Naive thymus-derived CD8-positive, alpha-beta T cell (primary cell): ENCODE results near the gene THAP6. TPM values are rescaled to one million over a fixed set of nuclear protein-coding genes. Genes with fewer than 3 reads are reported as not detected.
"Not testable (repeated sequence)": the region's sequence is repeated elsewhere in the genome, so short reads cannot be mapped to it uniquely, and the experiment has no call there.

Source experiments
- ATAC-seq, 2 donors: fragments of 150-1000 bp; cut with Tn5 transposase in 1 of 2; sonication (Bioruptor Pico), chemical (Tn5 transposase) in 1 of 2; 1 replicate in 1 of 2; 2 replicates in 1 of 2; pipeline ENCODE4 v1.10.0; 2021; ENCODE audit warnings: mild to moderate bottlenecking in 2 of 2, moderate library complexity in 2 of 2
- POLR2A ChIA-PET: fragments of 350-600 bp; sonication (Branson Sonifier 250); formaldehyde crosslinking; loops from one replicate; lab custom pipeline; 2021; ENCODE audit warnings: antibody characterized with exemption; lab: Charles Lee
- DNase-seq, 10 donors: peaks; one replicate each; pipeline versions ENCODE4 v3.0.0 to v3.0.0-alpha.2; 2020 to 2022
- H3K27ac Mint-ChIP-seq, 10 donors: one replicate each; pipeline ENCODE4 v1.8.0; 2020 to 2022; ENCODE audit warnings: mild to moderate bottlenecking in 10 of 10, mixed read lengths in 10 of 10, moderate library complexity in 4 of 10, inconsistent platforms in 1 of 10
- H3K27me3 Mint-ChIP-seq, 5 donors: one replicate each; pipeline ENCODE4 v1.8.0; 2021 to 2022; ENCODE audit warnings: mixed read lengths in 5 of 5
- H3K36me3 Mint-ChIP-seq, 3 donors: one replicate each; pipeline ENCODE4 v1.8.0; 2020 to 2022; ENCODE audit warnings: mixed read lengths in 3 of 3, mild to moderate bottlenecking in 2 of 3, inconsistent platforms in 1 of 3
- H3K4me1 Mint-ChIP-seq, 4 donors: one replicate each; pipeline ENCODE4 v1.8.0; 2021 to 2022; ENCODE audit warnings: mixed read lengths in 4 of 4
- H3K4me3 Mint-ChIP-seq, 10 donors: one replicate each; pipeline ENCODE4 v1.8.0; 2020 to 2022; ENCODE audit warnings: mild to moderate bottlenecking in 10 of 10, mixed read lengths in 10 of 10, moderate library complexity in 6 of 10, inconsistent platforms in 1 of 10
- H3K9me3 Mint-ChIP-seq, 9 donors: one replicate each; pipeline ENCODE4 v1.8.0; 2020 to 2022; ENCODE audit warnings: mixed read lengths in 9 of 9, mild to moderate bottlenecking in 3 of 9, inconsistent platforms in 1 of 9, moderate library complexity in 1 of 9
- polyA plus RNA-seq, 3 donors: library from polyadenylated mRNA; unstranded; fragments of 300-500 nt; fragmentation: Illumina TruSeq; gene quantifications; one replicate each; pipeline ENCODE4 v1.2.3, GENCODE V29; 2021
- total RNA-seq, 8 experiments: library from RNA in 2 of 8; stranded (reverse) in 2 of 8; gene quantifications; one replicate each; pipeline ENCODE4 v1.2.3 and lab custom pipeline; 2021 to 2026

THAP6 gene
- total and polyA plus RNA-seq, 5 experiments from 2014 or later: 8.2 to 36.4 (median 12.4) TPM

DNA sequence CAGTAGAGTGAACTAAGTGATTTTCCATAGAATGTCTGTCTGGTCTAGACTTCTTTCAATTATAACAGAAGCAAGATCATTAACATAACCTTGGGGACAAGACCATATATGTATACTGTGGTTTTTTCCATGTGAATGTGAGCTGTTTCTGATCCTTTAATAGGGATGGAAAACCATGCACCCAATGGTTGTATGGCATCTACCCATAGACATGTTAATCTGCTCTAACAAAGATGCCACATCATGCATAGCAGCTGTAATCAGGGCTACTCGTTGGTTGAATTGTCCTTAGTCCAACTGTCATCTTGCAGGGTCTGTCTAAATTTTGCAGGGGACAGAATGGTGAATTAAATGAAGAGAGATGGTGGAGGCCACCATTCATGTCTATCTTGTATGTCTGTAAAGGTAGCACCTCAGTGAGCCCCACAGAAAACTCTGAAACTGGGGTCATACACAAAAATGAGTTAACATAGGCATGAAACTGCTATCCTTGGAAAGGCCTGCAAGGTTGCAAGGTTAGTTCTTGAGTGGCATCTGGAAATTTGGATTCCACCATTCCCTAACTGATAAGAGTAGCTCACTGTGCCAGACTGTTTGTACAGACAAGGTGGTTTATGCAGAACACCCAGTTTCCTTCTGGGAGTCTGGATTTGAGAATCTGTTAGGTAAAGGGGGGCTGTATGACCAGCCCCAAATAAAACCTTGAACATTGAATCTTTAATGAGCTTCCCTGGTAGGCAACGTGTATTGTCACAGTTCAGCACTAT, 16.5 kb downstream of the THAP6 start:
- peaks cover 42 to 76% (median 74%) of the 10 kb centered on the region in 3 donors for H3K36me3 Mint-ChIP-seq
- DNase-seq (no peak), ATAC-seq (no peak)
- no peaks in the 10 kb centered on the region for H3K27me3 Mint-ChIP-seq
- POLR2A ChIA-PET: no interaction called here
- peaks cover 0 to 5% (median 3%) of the 10 kb centered on the region in 4 donors for H3K4me1 Mint-ChIP-seq
- no peak overlapping the region for H3K4me3 Mint-ChIP-seq
- peaks cover 5 to 28% (median 15%) of the 10 kb centered on the region in 9 donors for H3K9me3 Mint-ChIP-seq
- no peak overlapping the region for H3K27ac Mint-ChIP-seq

DNA sequence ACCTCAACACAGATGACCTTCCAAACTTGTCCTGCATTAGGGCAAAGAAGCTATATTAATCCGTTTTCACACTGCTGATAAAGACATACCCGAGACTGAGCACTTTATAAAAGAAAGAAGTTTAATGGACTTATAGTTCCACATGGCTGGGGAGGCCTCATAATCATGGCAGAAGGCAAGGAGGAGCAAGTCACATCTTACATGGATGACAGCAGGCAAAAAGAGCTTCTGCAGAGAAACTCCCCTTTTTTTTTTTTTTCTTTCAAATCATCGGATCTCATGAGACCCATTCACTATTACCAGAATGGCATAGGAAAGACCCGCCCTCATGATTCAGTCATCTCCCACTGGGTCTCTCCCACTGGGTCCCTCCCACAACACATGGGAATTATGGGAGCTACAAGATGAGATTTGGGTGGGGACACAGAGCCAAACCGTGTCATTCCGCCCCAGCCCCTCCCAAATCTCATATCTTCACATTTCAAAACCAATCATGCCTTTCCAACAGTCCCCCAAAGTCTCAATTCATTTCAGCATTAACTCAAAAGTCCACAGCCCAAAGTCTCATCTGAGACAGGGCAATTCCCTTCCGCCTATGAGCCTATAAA, 17.4 kb downstream of the THAP6 start:
- Mint-ChIP-seq H3K36me3 (peaks cover 37 to 68% (median 67%) of the 10 kb centered on the region in 3 donors), H3K9me3 (peaks cover 5 to 28% (median 15%) of the 10 kb centered on the region in 9 donors)
- POLR2A ChIA-PET, H3K27me3 Mint-ChIP-seq, H3K4me3 Mint-ChIP-seq, DNase-seq, H3K4me1 Mint-ChIP-seq, H3K27ac Mint-ChIP-seq, ATAC-seq: not testable (repeated sequence)

DNA sequence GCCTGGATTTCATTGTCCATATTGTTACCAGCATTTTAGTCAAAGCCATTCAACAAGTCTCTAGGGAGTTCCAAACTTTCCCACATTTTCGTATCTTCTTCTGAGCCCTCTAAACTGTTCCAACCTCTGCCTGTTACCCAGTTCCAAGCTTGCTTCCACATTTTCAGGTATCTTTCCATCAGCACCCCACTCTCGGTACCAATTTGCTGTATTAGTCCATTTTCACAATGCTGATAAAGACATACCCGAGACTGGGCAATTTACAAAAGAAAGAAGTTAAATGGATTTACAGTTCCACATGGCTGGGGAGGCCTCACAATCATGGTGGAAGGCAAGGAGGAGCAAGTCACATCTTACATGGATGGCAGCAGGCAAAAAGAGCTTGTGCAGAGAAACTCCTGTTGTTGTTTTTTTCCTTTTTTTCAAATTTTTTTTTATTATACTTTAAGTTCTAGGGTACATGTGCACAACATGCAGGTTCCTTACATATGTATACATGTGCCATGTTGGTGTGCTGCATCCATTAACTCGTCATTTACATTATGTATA, 19.1 kb downstream of the THAP6 start:
- ATAC-seq, H3K27me3 Mint-ChIP-seq, H3K4me1 Mint-ChIP-seq, H3K27ac Mint-ChIP-seq, DNase-seq, H3K4me3 Mint-ChIP-seq, POLR2A ChIA-PET: not testable (repeated sequence)
- Mint-ChIP-seq H3K9me3 (peaks cover 5 to 28% (median 15%) of the 10 kb centered on the region in 9 donors), H3K36me3 (peaks cover 33 to 53% (median 53%) of the 10 kb centered on the region in 3 donors)

DNA sequence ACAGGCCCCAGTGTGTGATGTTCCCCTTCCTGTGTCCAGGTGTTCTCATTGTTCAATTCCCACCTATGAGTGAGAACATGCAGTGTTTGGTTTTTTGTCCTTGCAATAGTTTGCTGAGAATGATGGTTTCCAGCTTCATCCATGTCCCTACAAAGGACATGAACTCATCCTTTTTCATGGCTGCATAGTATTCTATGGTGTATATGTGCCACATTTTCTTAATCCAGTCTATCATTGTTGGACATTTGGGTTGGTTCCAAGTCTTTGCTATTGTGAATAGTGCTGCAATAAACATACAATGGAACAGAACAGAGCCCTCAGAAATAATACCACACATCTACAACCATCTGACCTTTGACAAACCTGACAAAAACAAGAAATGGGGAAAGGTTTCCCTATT, 19.7 kb downstream of the THAP6 start:
- H3K27me3 Mint-ChIP-seq, ATAC-seq, POLR2A ChIA-PET, H3K4me3 Mint-ChIP-seq, H3K4me1 Mint-ChIP-seq, H3K27ac Mint-ChIP-seq, DNase-seq: not testable (repeated sequence)
- Mint-ChIP-seq H3K36me3 (peaks cover 33 to 52% (median 47%) of the 10 kb centered on the region in 3 donors), H3K9me3 (peaks cover 5 to 28% (median 15%) of the 10 kb centered on the region in 9 donors)

DNA sequence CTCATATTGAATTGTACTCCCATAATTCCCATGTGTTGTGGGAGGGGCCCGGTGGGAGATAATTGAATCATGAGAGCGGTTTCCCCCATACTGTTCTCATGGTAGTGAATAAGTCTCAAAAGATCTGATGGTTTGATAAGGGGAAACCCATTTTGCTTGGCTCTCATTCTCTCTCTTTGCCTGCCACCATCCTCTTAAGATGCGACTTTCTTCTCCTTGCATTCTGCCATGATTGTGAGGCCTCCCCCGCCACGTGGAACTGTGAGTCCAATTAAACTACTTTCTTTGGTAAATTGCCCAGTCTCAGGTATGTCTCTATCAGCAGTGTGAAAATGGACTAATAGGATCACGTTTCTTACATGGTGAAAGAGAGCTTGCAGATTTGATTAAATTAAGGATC, 23.0 kb downstream of the THAP6 start:
- POLR2A ChIA-PET, ATAC-seq: not testable (repeated sequence)

DNA sequence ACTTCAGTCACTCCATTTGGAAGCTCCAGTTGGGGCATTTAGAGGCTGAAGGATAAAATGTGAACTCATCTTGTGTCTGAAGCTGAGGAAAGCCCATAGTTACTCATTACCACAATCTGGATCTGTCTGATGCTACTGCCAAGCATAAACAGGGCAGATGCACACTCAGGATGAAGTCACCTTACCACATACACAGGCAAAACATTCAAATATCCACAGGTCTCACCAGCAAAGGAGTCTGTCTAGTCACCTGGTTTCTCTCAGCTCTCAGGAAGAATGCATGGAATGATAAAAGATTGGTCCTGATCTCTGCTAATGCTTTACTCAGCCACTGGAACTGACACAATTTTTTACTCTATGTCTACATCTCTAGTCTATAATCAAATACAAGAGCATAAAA, 28.6 kb downstream of the THAP6 start:
- Mint-ChIP-seq H3K36me3 (peaks cover 0 to 37% (median 16%) of the 10 kb centered on the region in 3 donors), H3K9me3 (no peaks in the 10 kb centered on the region), H3K4me1 (peaks cover 0 to 2% (median 0%) of the 10 kb centered on the region in 4 donors), H3K27ac (no peak overlapping the region), H3K27me3 (no peaks in the 10 kb centered on the region), H3K4me3 (no peak overlapping the region)
- ATAC-seq: no peak
- DNase-seq: no peak
- POLR2A ChIA-PET: no interaction called here

More for the DNA sequence above, 23.0 kb downstream of the THAP6 start:
- not testable (repeated sequence) for H3K27ac Mint-ChIP-seq, H3K4me1 Mint-ChIP-seq, DNase-seq, H3K27me3 Mint-ChIP-seq, H3K4me3 Mint-ChIP-seq
- peaks cover 11 to 37% (median 30%) of the 10 kb centered on the region in 3 donors for H3K36me3 Mint-ChIP-seq
- peaks cover 0 to 13% (median 7%) of the 10 kb centered on the region in 9 donors for H3K9me3 Mint-ChIP-seq

DNA sequence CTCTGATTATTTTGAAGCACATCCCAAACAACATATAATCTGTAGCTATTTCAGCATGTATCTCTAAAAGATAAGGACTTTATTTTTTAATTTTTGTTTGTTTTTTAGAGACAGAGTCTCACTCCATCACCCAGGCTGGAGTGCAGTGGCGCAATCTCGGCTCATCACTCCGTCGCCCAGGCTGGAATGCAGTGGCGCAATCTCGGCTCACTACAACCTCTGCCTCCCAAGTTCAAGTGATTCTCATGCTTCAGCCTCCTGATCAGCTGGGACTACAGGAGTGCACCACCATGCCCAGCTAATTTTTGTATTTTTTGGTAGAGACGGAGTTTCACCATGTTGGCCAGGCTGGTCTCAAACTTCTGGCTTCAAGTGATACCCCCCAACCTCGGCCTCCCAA, 29.9 kb downstream of the THAP6 start:
- H3K4me1 Mint-ChIP-seq, ATAC-seq, POLR2A ChIA-PET, H3K4me3 Mint-ChIP-seq, H3K27me3 Mint-ChIP-seq, H3K9me3 Mint-ChIP-seq, DNase-seq: not testable (repeated sequence)
- peaks cover 0 to 32% (median 16%) of the 10 kb centered on the region in 3 donors for H3K36me3 Mint-ChIP-seq
- peak overlapping the region in 2 of 10 donors; percentile 32 to 51 for H3K27ac Mint-ChIP-seq

DNA sequence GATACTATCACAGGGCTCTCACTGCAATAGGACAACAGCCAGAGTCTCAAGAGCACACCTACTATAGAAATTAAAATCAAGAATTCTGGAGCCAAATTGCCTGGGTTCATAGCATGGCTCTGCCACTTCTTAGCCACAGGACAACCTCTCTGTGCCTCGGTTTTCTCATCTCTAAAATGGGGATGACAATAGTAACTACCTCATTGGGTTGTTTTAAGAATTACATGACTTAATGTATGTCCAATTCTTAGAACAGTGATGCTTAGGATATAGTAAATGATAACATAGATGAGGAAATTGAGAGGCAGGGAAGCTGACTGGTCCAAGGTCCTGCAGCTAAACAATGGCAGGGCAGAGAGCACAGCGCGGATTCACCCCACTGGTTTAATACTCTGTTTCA, 30.6 kb downstream of the THAP6 start:
- no peak for DNase-seq
- Mint-ChIP-seq H3K4me1 (peaks cover 0 to 2% (median 0%) of the 10 kb centered on the region in 4 donors), H3K9me3 (no peaks in the 10 kb centered on the region), H3K4me3 (no peak overlapping the region), H3K36me3 (peaks cover 0 to 27% (median 13%) of the 10 kb centered on the region in 3 donors), H3K27me3 (no peaks in the 10 kb centered on the region), H3K27ac (peak overlapping the region in 3 of 10 donors; percentile 29 to 51 (median 47))
- POLR2A ChIA-PET: no interaction called here
- ATAC-seq: no peak

DNA sequence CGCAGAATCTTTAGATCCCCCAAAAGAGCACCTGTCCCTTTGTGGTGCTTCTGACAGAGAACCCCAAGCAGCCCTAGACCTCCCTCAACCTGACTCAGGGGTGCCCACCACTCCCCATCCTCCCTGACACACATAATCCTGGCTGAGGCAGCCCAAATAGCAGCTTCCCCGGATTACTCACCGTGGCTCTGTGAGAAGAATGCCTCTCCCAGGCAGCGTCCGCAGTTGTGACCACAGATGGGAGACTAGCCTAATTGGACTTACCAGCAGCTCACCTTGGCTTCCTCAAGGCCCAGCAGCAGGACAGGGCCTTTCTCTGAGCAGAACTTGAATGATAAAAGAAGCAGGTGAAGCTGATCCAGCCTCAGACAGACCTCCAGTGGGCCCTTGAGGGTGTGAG, 31.3 kb downstream of the THAP6 start:
- ATAC-seq (no peak), DNase-seq (no peak)
- no peak overlapping the region for H3K4me3 Mint-ChIP-seq
- H3K36me3 Mint-ChIP-seq: peaks cover 0 to 21% (median 8%) of the 10 kb centered on the region in 3 donors
- H3K27ac Mint-ChIP-seq: peak overlapping the region in 3 of 10 donors; percentile 3 to 51 (median 14)
- peaks cover 0 to 2% (median 0%) of the 10 kb centered on the region in 4 donors for H3K4me1 Mint-ChIP-seq
- POLR2A ChIA-PET: no interaction called here
- no peaks in the 10 kb centered on the region for H3K9me3 Mint-ChIP-seq
- H3K27me3 Mint-ChIP-seq: no peaks in the 10 kb centered on the region

DNA sequence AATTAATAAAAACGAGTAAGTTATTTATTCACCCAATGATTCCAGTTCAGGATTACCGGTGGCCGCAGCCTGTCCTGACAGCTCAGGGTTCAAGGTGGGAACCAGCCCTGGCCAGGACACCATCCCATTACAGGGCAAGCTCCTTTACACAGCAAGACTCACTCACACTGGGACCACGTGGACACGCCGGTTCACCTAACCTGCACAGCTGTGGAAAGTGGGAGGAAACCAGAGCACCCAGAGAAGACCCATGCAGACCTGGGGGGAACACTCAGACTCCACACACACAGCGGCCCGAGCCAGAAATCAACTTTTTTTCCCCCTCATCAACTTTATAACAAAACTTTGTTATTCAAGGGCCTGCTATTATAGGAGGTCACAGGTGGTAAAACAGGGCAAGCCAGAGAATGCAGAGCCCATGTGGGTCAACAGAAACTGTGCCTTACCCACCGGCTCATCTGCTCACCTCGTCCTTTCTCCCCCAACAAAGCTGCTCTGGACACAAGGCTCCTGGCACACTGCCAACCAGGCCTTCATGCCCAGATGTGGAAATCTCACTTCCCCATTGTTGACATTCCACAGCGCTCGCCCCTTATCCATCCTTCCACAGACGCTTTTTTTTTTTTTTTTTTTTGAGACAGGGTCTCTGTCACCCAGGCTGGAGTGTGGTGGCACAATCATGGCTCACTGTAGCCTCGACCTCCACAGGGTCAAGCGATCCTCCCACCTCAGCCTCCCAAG, 33.5 kb downstream of the THAP6 start:
- Mint-ChIP-seq H3K27ac (peak overlapping the region in 1 of 10 donors; percentile 11), H3K9me3 (no peaks in the 10 kb centered on the region), H3K27me3 (no peaks in the 10 kb centered on the region), H3K4me1 (no peaks in the 10 kb centered on the region), H3K36me3 (peaks cover 0 to 7% (median 4%) of the 10 kb centered on the region in 3 donors), H3K4me3 (no peak overlapping the region)
- ATAC-seq: no peak
- POLR2A ChIA-PET: interaction anchor here (0.7 kb wide), 1 partner anchor 38 kb away, joined by 8 read pairs; no protein-coding TSS in a partner anchor
- no peak for DNase-seq

DNA sequence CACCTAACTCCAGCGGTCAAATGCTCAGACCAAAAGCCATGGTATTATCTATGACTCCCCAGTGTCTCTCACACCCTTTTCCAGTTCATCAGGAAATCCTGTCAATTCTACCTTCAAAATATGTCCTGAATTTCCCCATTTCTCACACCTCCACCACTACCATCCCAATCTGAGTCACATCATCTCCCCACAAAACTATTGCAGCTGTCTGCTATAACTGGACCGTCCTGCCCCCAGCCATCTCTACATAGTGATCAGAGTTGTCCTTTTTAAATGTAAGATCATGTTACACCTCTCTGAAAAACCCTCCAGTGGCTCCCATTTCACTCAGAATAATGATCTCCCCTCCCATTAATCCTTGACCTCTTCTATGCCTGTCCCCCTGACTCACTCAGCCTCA, 34.7 kb downstream of the THAP6 start:
- no peaks in the 10 kb centered on the region for H3K4me1 Mint-ChIP-seq
- no peaks in the 10 kb centered on the region for H3K27me3 Mint-ChIP-seq
- DNase-seq (no peak), ATAC-seq (no peak)
- no peak overlapping the region for H3K4me3 Mint-ChIP-seq
- peak overlapping the region in 2 of 10 donors; percentile 2 to 62 for H3K27ac Mint-ChIP-seq
- POLR2A ChIA-PET: no interaction called here
- H3K9me3 Mint-ChIP-seq: no peaks in the 10 kb centered on the region
- H3K36me3 Mint-ChIP-seq: peaks cover 0 to 5% (median 4%) of the 10 kb centered on the region in 3 donors

DNA sequence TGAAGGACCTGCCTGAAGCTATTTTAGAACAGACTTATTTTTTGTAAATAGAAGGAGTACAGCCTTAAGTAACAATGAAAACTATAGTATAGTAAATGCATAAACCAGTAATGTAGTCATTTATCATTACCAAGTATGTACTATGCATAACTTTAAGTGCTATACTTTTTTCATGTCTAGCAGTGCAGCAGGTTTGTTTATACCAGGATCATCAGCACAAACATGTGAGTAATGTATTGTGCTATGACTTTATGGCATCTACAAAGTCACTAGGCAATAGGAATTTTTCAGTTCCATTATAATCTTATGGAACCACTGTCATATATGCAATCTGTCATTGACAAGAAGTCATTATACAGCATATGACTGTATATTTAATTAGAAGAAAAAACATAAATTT, 38.2 kb downstream of the THAP6 start:
- Mint-ChIP-seq H3K36me3 (no peaks in the 10 kb centered on the region), H3K27me3 (peaks cover 0 to 12% (median 6%) of the 10 kb centered on the region in 5 donors), H3K4me1 (no peaks in the 10 kb centered on the region), H3K9me3 (no peaks in the 10 kb centered on the region), H3K4me3 (no peak overlapping the region), H3K27ac (no peak overlapping the region)
- ATAC-seq: no peak
- DNase-seq: no peak
- POLR2A ChIA-PET: no interaction called here
